T-helper 17 cell (primary cell): ENCODE results near the gene TRMT44. TPM values are rescaled to one million over a fixed set of nuclear protein-coding genes. Genes with fewer than 3 reads are reported as not detected.

ENCODE experiments used
- ATAC-seq: fragments of 150-1000 bp; cut with Tn5 transposase; 2 replicates; pipeline ENCODE4 v1.10.0; 2021; ENCODE audit warnings: mild to moderate bottlenecking, moderate library complexity
- DNase-seq, 3 donors: peaks; one replicate each; pipeline versions ENCODE4 v3.0.0 to v3.0.0-alpha.2; 2020 to 2021
- H3K9me3 ChIP-seq: one replicate; pipeline ENCODE4 v1.7.0; 2013; ENCODE audit warnings: low read length, mild to moderate bottlenecking; ENCODE audit not compliant: control insufficient read depth, poor library complexity, severe bottlenecking
- H3K27ac Mint-ChIP-seq: one replicate; pipeline ENCODE4 v1.8.0; 2022; ENCODE audit warnings: mild to moderate bottlenecking, moderate library complexity, mixed read lengths
- H3K27me3 Mint-ChIP-seq: one replicate; pipeline ENCODE4 v1.8.0; 2022; ENCODE audit warnings: mixed read lengths
- H3K36me3 Mint-ChIP-seq: one replicate; pipeline ENCODE4 v1.8.0; 2022; ENCODE audit warnings: low read depth, mixed read lengths
- H3K4me1 Mint-ChIP-seq: one replicate; pipeline ENCODE4 v1.8.0; 2022; ENCODE audit warnings: mild to moderate bottlenecking, mixed read lengths
- H3K4me3 Mint-ChIP-seq: one replicate; pipeline ENCODE4 v1.8.0; 2022; ENCODE audit warnings: mild to moderate bottlenecking, moderate library complexity, mixed read lengths
- total RNA-seq, 4 donors: library from RNA in 2 of 4; stranded (reverse) in 2 of 4; gene quantifications; one replicate each; pipeline ENCODE4 v1.2.3 and lab custom pipeline; 2022 to 2026

The TRMT44 gene
- total RNA-seq, 2 donors from 2014 or later: 20.4 to 32.7 TPM

- no peak for DNase-seq
- H3K9me3 ChIP-seq: no peaks in the 10 kb centered on the region
- Mint-ChIP-seq H3K27me3 (no peaks in the 10 kb centered on the region), H3K4me3 (no peak overlapping the region), H3K4me1 (no peaks in the 10 kb centered on the region), H3K27ac (no peak overlapping the region), H3K36me3 (peaks cover 3% of the 10 kb centered on the region)
- ATAC-seq: no peak
Observed at GRCh38 chr4:8502371-8502770, 61.8 kb downstream of the TRMT44 start.

GRCh38 chr4:8502836-8503585 lies 62.4 kb downstream of the TRMT44 start:
- peaks cover 4% of the 10 kb centered on the region for H3K36me3 Mint-ChIP-seq
- H3K4me1 Mint-ChIP-seq: no peaks in the 10 kb centered on the region
- H3K27ac Mint-ChIP-seq: no peak overlapping the region
- no peak for DNase-seq
- no peak for ATAC-seq
- no peaks in the 10 kb centered on the region for H3K27me3 Mint-ChIP-seq
- no peaks in the 10 kb centered on the region for H3K9me3 ChIP-seq
- H3K4me3 Mint-ChIP-seq: no peak overlapping the region

- H3K27ac Mint-ChIP-seq: no peak overlapping the region
- H3K9me3 ChIP-seq: no peaks in the 10 kb centered on the region
- peaks cover 2% of the 10 kb centered on the region for H3K4me1 Mint-ChIP-seq
- peaks cover 6% of the 10 kb centered on the region for H3K36me3 Mint-ChIP-seq
- ATAC-seq (no peak), DNase-seq (no peak)
- no peaks in the 10 kb centered on the region for H3K27me3 Mint-ChIP-seq
- H3K4me3 Mint-ChIP-seq: no peak overlapping the region
Observed at GRCh38 chr4:8503801-8504200, 63.2 kb downstream of the TRMT44 start.

GRCh38 chr4:8504279-8505007 lies 63.9 kb downstream of the TRMT44 start:
- H3K36me3 Mint-ChIP-seq: peaks cover 7% of the 10 kb centered on the region

GRCh38 chr4:8505229-8505628 lies 64.7 kb downstream of the TRMT44 start:
- DNase-seq (no peak), ATAC-seq (no peak)
- H3K36me3 Mint-ChIP-seq: peaks cover 7% of the 10 kb centered on the region
- H3K4me1 Mint-ChIP-seq: peaks cover 4% of the 10 kb centered on the region
- no peak overlapping the region for H3K4me3 Mint-ChIP-seq
- no peak overlapping the region for H3K27ac Mint-ChIP-seq
- H3K9me3 ChIP-seq: no peaks in the 10 kb centered on the region
- no peaks in the 10 kb centered on the region for H3K27me3 Mint-ChIP-seq

More at GRCh38 chr4:8504279-8505007, 63.9 kb downstream of the TRMT44 start:
- H3K9me3 ChIP-seq: no peaks in the 10 kb centered on the region
- no peak for DNase-seq
- Mint-ChIP-seq H3K4me1 (peaks cover 2% of the 10 kb centered on the region), H3K4me3 (no peak overlapping the region), H3K27ac (no peak overlapping the region), H3K27me3 (no peaks in the 10 kb centered on the region)
- ATAC-seq: no peak

GRCh38 chr4:8506006-8506372 lies 65.4 kb downstream of the TRMT44 start:
- ATAC-seq (no peak), DNase-seq (no peak)
- Mint-ChIP-seq H3K27me3 (no peaks in the 10 kb centered on the region), H3K4me1 (peaks cover 4% of the 10 kb centered on the region), H3K4me3 (no peak overlapping the region), H3K27ac (no peak overlapping the region), H3K36me3 (peaks cover 11% of the 10 kb centered on the region)
- H3K9me3 ChIP-seq: no peaks in the 10 kb centered on the region

GRCh38 chr4:8506373-8507195 lies 66.0 kb downstream of the TRMT44 start:
- no peaks in the 10 kb centered on the region for H3K9me3 ChIP-seq
- peaks cover 11% of the 10 kb centered on the region for H3K36me3 Mint-ChIP-seq
- DNase-seq (no peak), ATAC-seq (no peak)
- H3K4me3 Mint-ChIP-seq: no peak overlapping the region
- H3K27ac Mint-ChIP-seq: no peak overlapping the region
- peaks cover 4% of the 10 kb centered on the region for H3K4me1 Mint-ChIP-seq
- no peaks in the 10 kb centered on the region for H3K27me3 Mint-ChIP-seq

- Mint-ChIP-seq H3K4me3 (no peak overlapping the region), H3K36me3 (peaks cover 11% of the 10 kb centered on the region), H3K27me3 (no peaks in the 10 kb centered on the region), H3K4me1 (peaks cover 4% of the 10 kb centered on the region), H3K27ac (no peak overlapping the region)
- H3K9me3 ChIP-seq: no peaks in the 10 kb centered on the region
- no peak for ATAC-seq
- DNase-seq: no peak
Observed at GRCh38 chr4:8507196-8507570, 66.6 kb downstream of the TRMT44 start.

- Mint-ChIP-seq H3K36me3 (peaks cover 10% of the 10 kb centered on the region), H3K27ac (no peak overlapping the region), H3K4me3 (no peak overlapping the region), H3K27me3 (no peaks in the 10 kb centered on the region), H3K4me1 (peaks cover 4% of the 10 kb centered on the region)
- DNase-seq (no peak), ATAC-seq (no peak)
- no peaks in the 10 kb centered on the region for H3K9me3 ChIP-seq
Observed at GRCh38 chr4:8507624-8508023, 67.0 kb downstream of the TRMT44 start.

- ATAC-seq (no peak), DNase-seq (no peak)
- Mint-ChIP-seq H3K4me3 (no peak overlapping the region), H3K27ac (no peak overlapping the region), H3K27me3 (no peaks in the 10 kb centered on the region), H3K36me3 (peaks cover 8% of the 10 kb centered on the region), H3K4me1 (peaks cover 4% of the 10 kb centered on the region)
- no peaks in the 10 kb centered on the region for H3K9me3 ChIP-seq
Observed at GRCh38 chr4:8508266-8508665, 67.7 kb downstream of the TRMT44 start.

GRCh38 chr4:8508740-8509139 lies 68.2 kb downstream of the TRMT44 start:
- Mint-ChIP-seq H3K36me3 (peaks cover 8% of the 10 kb centered on the region), H3K4me3 (no peak overlapping the region), H3K27ac (no peak overlapping the region), H3K4me1 (peaks cover 4% of the 10 kb centered on the region), H3K27me3 (no peaks in the 10 kb centered on the region)
- DNase-seq: no peak
- no peaks in the 10 kb centered on the region for H3K9me3 ChIP-seq
- no peak for ATAC-seq

GRCh38 chr4:8509311-8509950 lies 68.9 kb downstream of the TRMT44 start:
- H3K9me3 ChIP-seq: no peaks in the 10 kb centered on the region
- no peaks in the 10 kb centered on the region for H3K27me3 Mint-ChIP-seq
- H3K36me3 Mint-ChIP-seq: peaks cover 8% of the 10 kb centered on the region
- no peak overlapping the region for H3K4me3 Mint-ChIP-seq
- ATAC-seq: no peak
- no peak for DNase-seq
- peaks cover 4% of the 10 kb centered on the region for H3K4me1 Mint-ChIP-seq
- H3K27ac Mint-ChIP-seq: no peak overlapping the region

- ATAC-seq: no peak
- Mint-ChIP-seq H3K27ac (no peak overlapping the region), H3K27me3 (no peaks in the 10 kb centered on the region), H3K4me3 (no peak overlapping the region), H3K4me1 (peaks cover 4% of the 10 kb centered on the region), H3K36me3 (peaks cover 8% of the 10 kb centered on the region)
- H3K9me3 ChIP-seq: no peaks in the 10 kb centered on the region
- DNase-seq: no peak
Observed at GRCh38 chr4:8510191-8510590, 69.6 kb downstream of the TRMT44 start.
